Measurements from ENCODE around the gene CAMK4. TPM values are rescaled to one million over a fixed set of nuclear protein-coding genes. Genes with fewer than 3 reads are reported as not detected.

CAMK4 gene
- total RNA-seq, 1 experiment from 2014 or later, result 6.3 TPM

- Histone ChIP-seq H4K91ac (ENCODE audit: insufficient read length, low read depth, low read length) (no peak overlapping the region), H3K4ac (ENCODE audit: low read depth, low read length) (no peak overlapping the region), H4K5ac (ENCODE audit: insufficient read length, low read depth, low read length) (no peak overlapping the region), H4K8ac (replicated peaks; ENCODE audit: insufficient read length, low read depth, low read length) (no peak overlapping the region), H2BK12ac (ENCODE audit: insufficient read length, low read depth, low read length) (no peak overlapping the region), H2AFZ (ENCODE audit: low read length) (no peak overlapping the region), H2BK120ac (ENCODE audit: low read depth, low read length, poor library complexity, severe bottlenecking) (no peak overlapping the region), H3K4me1 (ENCODE audit: insufficient read depth, low read length) (no peaks in the 10 kb centered on the region), H3K79me2 (ENCODE audit: insufficient read depth, low read length) (no peaks in the 10 kb centered on the region), H3K56ac (ENCODE audit: insufficient read length, low read depth, low read length) (no peak overlapping the region), H3K18ac (ENCODE audit: insufficient read length, low read depth, low read length) (no peak overlapping the region), H2BK15ac (ENCODE audit: low read depth, low read length) (no peak overlapping the region), H2BK5ac (ENCODE audit: insufficient read length, low read length) (no peak overlapping the region), H3T11ph (ENCODE audit: low read length) (no peak overlapping the region), H2BK20ac (ENCODE audit: low read depth, low read length, poor library complexity, severe bottlenecking) (no peak overlapping the region), H3K79me1 (ENCODE audit: insufficient read depth, low read depth, low read length, poor library complexity, severe bottlenecking) (no peaks in the 10 kb centered on the region), H3K4me2 (ENCODE audit: insufficient read depth, insufficient read length, low read length) (no peak overlapping the region), H3K23ac (ENCODE audit: insufficient read length, low read depth, low read length) (no peak overlapping the region), H3K9me3 (ENCODE audit: control insufficient read depth, low read depth, low read length) (no peaks in the 10 kb centered on the region), H2AK5ac (ENCODE audit: insufficient read length, low read length) (no peak overlapping the region), H3K9ac (ENCODE audit: extremely low read depth, insufficient read length, low read length) (no peak overlapping the region), H3K14ac (ENCODE audit: insufficient read depth, low read length) (no peak overlapping the region), H3K27me3 (ENCODE audit: insufficient read depth, low read length) (peaks cover 7% of the 10 kb centered on the region; the same call in 1 of the 2 replicates), H4K20me1 (ENCODE audit: control insufficient read depth, insufficient read depth, insufficient read length) (no peaks in the 10 kb centered on the region), H3K27ac (ENCODE audit: insufficient read length, low read depth, low read length) (no peak overlapping the region), H3K23me2 (ENCODE audit: insufficient read length, low read depth, low read length, poor library complexity, severe bottlenecking) (peaks cover 11% of the 10 kb centered on the region)
- peaks cover 0 to 2% of the 10 kb centered on the region in 2 experiments; a peak in 1 of 5 replicates for H3K9me3 Mint-ChIP-seq
- peaks cover 20 to 24% of the 10 kb centered on the region in 2 experiments for H3K4me1 Mint-ChIP-seq
- WGBS (ENCODE audit: extremely low coverage, insufficient read length, low lambda C conversion rate), result no CpG with 5 or more reads among the region's 6 CpGs
- no peaks in the 10 kb centered on the region for H3K36me3 Mint-ChIP-seq (ENCODE audit: insufficient read depth in 1 of 3, low read depth in 3 of 3)
- no peak for TF ChIP-seq CTCF (conservative IDR thresholded peaks at IDR 0.05)
- no peak for DNase-seq
- no peak overlapping the region for H3K4me3 Mint-ChIP-seq
- H3K27me3 Mint-ChIP-seq (ENCODE audit: low read depth), result peaks cover 38% of the 10 kb centered on the region
- no peak overlapping the region for H3K27ac Mint-ChIP-seq
These were observed 2.4 kb downstream of the CAMK4 start for GRCh38 chr5:111226556-111226955.
